ENCODE results near the gene BCAS3.

DNA sequence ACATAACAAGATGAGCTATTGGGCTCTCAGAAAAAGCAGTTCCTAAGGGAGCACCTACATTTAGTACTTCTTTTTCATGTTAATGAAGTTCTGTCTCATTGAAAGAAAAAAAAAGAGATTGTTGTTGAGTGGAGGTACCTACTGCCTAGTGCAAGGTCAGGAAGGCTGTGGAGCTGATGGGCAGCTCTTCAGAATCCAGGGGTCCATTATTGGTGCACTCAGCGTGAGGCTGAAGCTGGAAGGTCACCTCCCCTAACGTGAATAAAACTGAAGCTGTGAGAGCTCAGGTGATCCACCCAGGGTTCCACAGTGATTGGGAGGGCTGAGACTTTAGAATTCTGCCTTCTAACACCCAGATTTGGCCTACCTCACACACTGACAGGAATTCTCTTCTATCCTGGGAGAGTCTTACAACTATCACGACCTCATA is 568.1 kb downstream of the BCAS3 start:
- no peak for TF ChIP-seq ZNF8 (CRISPR knock-in tag; IDR thresholded peaks at IDR 0.05)
- no peak for TF ChIP-seq TCF4 (CRISPR knock-in tag; IDR thresholded peaks at IDR 0.05; ENCODE audit: borderline replicate concordance)
- TF ChIP-seq, protein P1, sequence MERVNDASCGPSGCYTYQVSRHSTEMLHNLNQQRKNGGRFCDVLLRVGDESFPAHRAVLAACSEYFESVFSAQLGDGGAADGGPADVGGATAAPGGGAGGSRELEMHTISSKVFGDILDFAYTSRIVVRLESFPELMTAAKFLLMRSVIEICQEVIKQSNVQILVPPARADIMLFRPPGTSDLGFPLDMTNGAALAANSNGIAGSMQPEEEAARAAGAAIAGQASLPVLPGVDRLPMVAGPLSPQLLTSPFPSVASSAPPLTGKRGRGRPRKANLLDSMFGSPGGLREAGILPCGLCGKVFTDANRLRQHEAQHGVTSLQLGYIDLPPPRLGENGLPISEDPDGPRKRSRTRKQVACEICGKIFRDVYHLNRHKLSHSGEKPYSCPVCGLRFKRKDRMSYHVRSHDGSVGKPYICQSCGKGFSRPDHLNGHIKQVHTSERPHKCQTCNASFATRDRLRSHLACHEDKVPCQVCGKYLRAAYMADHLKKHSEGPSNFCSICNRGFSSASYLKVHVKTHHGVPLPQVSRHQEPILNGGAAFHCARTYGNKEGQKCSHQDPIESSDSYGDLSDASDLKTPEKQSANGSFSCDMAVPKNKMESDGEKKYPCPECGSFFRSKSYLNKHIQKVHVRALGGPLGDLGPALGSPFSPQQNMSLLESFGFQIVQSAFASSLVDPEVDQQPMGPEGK (CRISPR knock-in tag; IDR thresholded peaks at IDR 0.05; ENCODE audit: borderline replicate concordance): no peak
- no peak for TF ChIP-seq ZC3H10 (CRISPR knock-in tag; IDR thresholded peaks at IDR 0.05)
- TF ChIP-seq ZFP30 (CRISPR knock-in tag; IDR thresholded peaks at IDR 0.05): no peak
- no peak for TF ChIP-seq ZFP3 (CRISPR knock-in tag; IDR thresholded peaks at IDR 0.05)
- TF ChIP-seq TOX (CRISPR knock-in tag; IDR thresholded peaks at IDR 0.05; ENCODE audit: borderline replicate concordance): no peak
